ENCODE measurements around the gene EPDR1. TPM values are rescaled to one million over a fixed set of nuclear protein-coding genes. Genes with fewer than 3 reads are reported as not detected.

Gene EPDR1
- polyA plus RNA-seq, 1 donor from 2014 or later: 1.7 TPM

DNA sequence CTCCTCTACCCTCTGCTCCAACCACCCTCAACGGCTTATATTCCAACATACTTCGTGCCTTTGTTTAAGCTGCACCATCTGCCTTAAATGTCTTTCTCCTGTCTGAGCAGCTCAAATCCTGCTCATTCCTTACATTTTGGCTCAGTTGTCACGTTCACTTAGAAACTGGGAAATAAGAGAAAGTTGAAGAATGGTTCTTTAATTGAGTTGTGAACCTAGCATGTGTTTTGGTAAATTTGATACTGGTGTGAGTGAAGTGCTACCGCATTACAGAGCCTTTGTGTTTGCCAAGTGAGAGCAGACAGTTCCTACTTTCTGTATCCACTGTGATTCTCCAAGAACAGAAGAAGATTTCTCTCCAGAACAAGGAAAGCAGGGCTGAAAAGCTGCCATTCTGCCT is 54.3 kb downstream of the EPDR1 start:
- H3K9ac ChIP-seq (ENCODE audit: low read length): no peak overlapping the region
- no peak overlapping the region for H3K4me3 ChIP-seq (ENCODE audit: low read length)
- no peaks in the 10 kb centered on the region for H3K9me3 ChIP-seq (ENCODE audit: low read length)
- no peaks in the 10 kb centered on the region for H3F3A ChIP-seq (ENCODE audit: insufficient read depth, low read length, poor library complexity, severe bottlenecking)
- no peaks in the 10 kb centered on the region for H3K9me2 ChIP-seq (ENCODE audit: insufficient read depth, low read length)
- no peaks in the 10 kb centered on the region for H3K79me2 ChIP-seq (replicated peaks; ENCODE audit: insufficient read depth, low read length)
- H3K36me3 ChIP-seq (ENCODE audit: insufficient read depth, low read length): no peaks in the 10 kb centered on the region
- H3K27ac ChIP-seq (ENCODE audit: low read length): no peak overlapping the region
- H3K27me3 ChIP-seq (ENCODE audit: insufficient read depth, low read depth, low read length): no peaks in the 10 kb centered on the region
- no peak for TF ChIP-seq RAD21 (conservative IDR thresholded peaks at IDR 0.05)
- TF ChIP-seq SMC3 (conservative IDR thresholded peaks at IDR 0.05; ENCODE audit: poor library complexity): no peak
- no peak for TF ChIP-seq TAF1 (IDR thresholded peaks at IDR 0.05; ENCODE audit: low read depth)
- no peak for TF ChIP-seq MXI1 (conservative IDR thresholded peaks at IDR 0.05; ENCODE audit: poor library complexity, severe bottlenecking)
- no peak for TF ChIP-seq CTCF (IDR thresholded peaks at IDR 0.05; ENCODE audit: poor library complexity, severe bottlenecking)
- no peak for TF ChIP-seq POLR2AphosphoS5 (IDR thresholded peaks at IDR 0.05)
- no peak for TF ChIP-seq EZH2 (IDR thresholded peaks at IDR 0.05; ENCODE audit: borderline replicate concordance, insufficient read depth, low read length, poor library complexity, severe bottlenecking)
- no peak for TF ChIP-seq REST (IDR thresholded peaks at IDR 0.05; ENCODE audit: borderline replicate concordance)
- TF ChIP-seq EP300 (conservative IDR thresholded peaks at IDR 0.05; ENCODE audit: poor library complexity, severe bottlenecking): no peak
- no peaks in the 10 kb centered on the region for H4K20me1 ChIP-seq (ENCODE audit: insufficient read depth)
- H3K4me2 ChIP-seq (ENCODE audit: low read length): no peak overlapping the region
- H2AFZ ChIP-seq (ENCODE audit: low read depth, low read length): no peak overlapping the region

- no peaks in the 10 kb centered on the region for H3K36me3 ChIP-seq (ENCODE audit: insufficient read depth, low read length)
- H4K20me1 ChIP-seq (ENCODE audit: insufficient read depth): no peaks in the 10 kb centered on the region
- H3K27me3 ChIP-seq (ENCODE audit: insufficient read depth, low read depth, low read length): no peaks in the 10 kb centered on the region
- no peak overlapping the region for H3K9ac ChIP-seq (ENCODE audit: low read length)
- H3K4me2 ChIP-seq (ENCODE audit: low read length): no peak overlapping the region
- no peaks in the 10 kb centered on the region for H3K79me2 ChIP-seq (replicated peaks; ENCODE audit: insufficient read depth, low read length)
- no peak overlapping the region for H3K27ac ChIP-seq (ENCODE audit: low read length)
- H3F3A ChIP-seq (ENCODE audit: insufficient read depth, low read length, poor library complexity, severe bottlenecking): no peaks in the 10 kb centered on the region
- TF ChIP-seq EP300 (conservative IDR thresholded peaks at IDR 0.05; ENCODE audit: poor library complexity, severe bottlenecking) (no peak), MXI1 (conservative IDR thresholded peaks at IDR 0.05; ENCODE audit: poor library complexity, severe bottlenecking) (no peak), SMC3 (conservative IDR thresholded peaks at IDR 0.05; ENCODE audit: poor library complexity) (no peak), REST (IDR thresholded peaks at IDR 0.05; ENCODE audit: borderline replicate concordance) (no peak), POLR2AphosphoS5 (IDR thresholded peaks at IDR 0.05) (no peak), EZH2 (IDR thresholded peaks at IDR 0.05; ENCODE audit: borderline replicate concordance, insufficient read depth, low read length, poor library complexity, severe bottlenecking) (no peak), TAF1 (IDR thresholded peaks at IDR 0.05; ENCODE audit: low read depth) (no peak), RAD21 (conservative IDR thresholded peaks at IDR 0.05) (no peak), CTCF (IDR thresholded peaks at IDR 0.05; ENCODE audit: poor library complexity, severe bottlenecking) (no peak)
- H3K4me3 ChIP-seq (ENCODE audit: low read length): no peak overlapping the region
- H3K9me3 ChIP-seq (ENCODE audit: low read length): no peaks in the 10 kb centered on the region
- no peak overlapping the region for H2AFZ ChIP-seq (ENCODE audit: low read depth, low read length)
- H3K9me2 ChIP-seq (ENCODE audit: insufficient read depth, low read length): no peaks in the 10 kb centered on the region
Observed at GRCh38 chr7:37977243-37977642, 56.8 kb downstream of the EPDR1 start.

All from neural cell (in vitro differentiated cells).